GM10847 (cell line): ENCODE data around the gene CD3G.

ENCODE experiments used
- POLR2A ChIP-seq: IDR thresholded peaks from 2 replicates; pipeline ENCODE4 v1.6.1; 2011; ENCODE audit not compliant: insufficient read length; ENCODE audit errors: extremely low read depth

CD3G gene

GRCh38 chr11:118397448-118397847 lies 53.3 kb downstream of the CD3G start:
- no peak for TF ChIP-seq POLR2A

GRCh38 chr11:118398791-118399559 lies 54.8 kb downstream of the CD3G start:
- no peak for TF ChIP-seq POLR2A

- peak; percentile 53 for TF ChIP-seq POLR2A
Observed at GRCh38 chr11:118401151-118401879, 57.2 kb downstream of the CD3G start, which contains the start of gene ATP5MG. TSS of gene ATP5MG (plus strand) at chr11:118401606. CDS start at chr11:118401666, 60 bp downstream.

- no peak for TF ChIP-seq POLR2A
Observed at GRCh38 chr11:118401880-118402590, 57.9 kb downstream of the CD3G start.
